IMR-90 (cell line): ENCODE measurements around the gene PRLR.

Experiments used
- CEBPB ChIP-seq: IDR thresholded peaks from 2 replicates; pipeline ENCODE4 v1.6.1; 2012; ENCODE audit warnings: low read depth, low read length, improper control_type of control experiment
- POLR2A ChIP-seq: IDR thresholded peaks from 2 replicates; pipeline ENCODE4 v1.6.1; 2012; ENCODE audit warnings: mild to moderate bottlenecking, low read depth, low read length
- RFX5 ChIP-seq: IDR thresholded peaks from 2 replicates; pipeline ENCODE4 v1.8.0; 2012; ENCODE audit warnings: low read depth, mild to moderate bottlenecking, low read length, moderate library complexity
- SMC3 ChIP-seq: fragments of 150-350 bp; IDR thresholded peaks from 2 replicates; pipeline ENCODE4 v1.6.1; 2016; ENCODE audit warnings: low read depth, mild to moderate bottlenecking, antibody characterized with exemption, low read length, moderate library complexity
- USF2 ChIP-seq: fragments of 150-350 bp; IDR thresholded peaks from 2 replicates; pipeline ENCODE4 v1.6.1; 2017; ENCODE audit warnings: mild to moderate bottlenecking, antibody characterized with exemption, low read length, low read depth
- TF ChIP-seq, protein P1 (sequence below): conservative IDR thresholded peaks from 2 replicates; pipeline ENCODE4 v1.5.1; 2012; ENCODE audit warnings: mild to moderate bottlenecking, low read depth, low read length, improper control_type of control experiment
- TF ChIP-seq, protein P2 (sequence below): fragments of 150-350 bp; IDR thresholded peaks from 2 replicates; pipeline ENCODE4 v1.6.1; 2016; ENCODE audit warnings: low read depth, mild to moderate bottlenecking, low read length, moderate library complexity, borderline replicate concordance

DNA sequence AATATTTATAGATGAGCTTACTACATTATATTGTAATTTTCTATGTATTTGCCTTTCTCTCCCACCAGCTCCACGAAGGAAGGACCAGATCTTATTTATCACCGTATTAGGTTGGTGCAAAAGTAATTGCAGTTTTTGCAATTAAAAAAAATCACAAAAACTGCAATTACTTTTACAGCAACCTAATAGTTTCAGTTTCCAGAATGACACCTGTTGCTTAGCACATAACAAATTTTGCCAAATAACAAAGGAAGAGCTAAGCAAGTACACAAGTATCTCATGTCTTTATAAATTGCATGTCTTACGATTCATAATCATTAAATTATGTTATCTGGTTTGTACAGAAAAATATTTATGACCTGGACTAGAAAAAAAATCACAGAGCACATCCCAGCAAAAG, 228.4 kb downstream of the PRLR start:
- no peak for TF ChIP-seq USF2
- no peak for TF ChIP-seq POLR2A
- TF ChIP-seq, protein P1, sequence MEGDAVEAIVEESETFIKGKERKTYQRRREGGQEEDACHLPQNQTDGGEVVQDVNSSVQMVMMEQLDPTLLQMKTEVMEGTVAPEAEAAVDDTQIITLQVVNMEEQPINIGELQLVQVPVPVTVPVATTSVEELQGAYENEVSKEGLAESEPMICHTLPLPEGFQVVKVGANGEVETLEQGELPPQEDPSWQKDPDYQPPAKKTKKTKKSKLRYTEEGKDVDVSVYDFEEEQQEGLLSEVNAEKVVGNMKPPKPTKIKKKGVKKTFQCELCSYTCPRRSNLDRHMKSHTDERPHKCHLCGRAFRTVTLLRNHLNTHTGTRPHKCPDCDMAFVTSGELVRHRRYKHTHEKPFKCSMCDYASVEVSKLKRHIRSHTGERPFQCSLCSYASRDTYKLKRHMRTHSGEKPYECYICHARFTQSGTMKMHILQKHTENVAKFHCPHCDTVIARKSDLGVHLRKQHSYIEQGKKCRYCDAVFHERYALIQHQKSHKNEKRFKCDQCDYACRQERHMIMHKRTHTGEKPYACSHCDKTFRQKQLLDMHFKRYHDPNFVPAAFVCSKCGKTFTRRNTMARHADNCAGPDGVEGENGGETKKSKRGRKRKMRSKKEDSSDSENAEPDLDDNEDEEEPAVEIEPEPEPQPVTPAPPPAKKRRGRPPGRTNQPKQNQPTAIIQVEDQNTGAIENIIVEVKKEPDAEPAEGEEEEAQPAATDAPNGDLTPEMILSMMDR, result no peak
- no peak for TF ChIP-seq RFX5
- TF ChIP-seq CEBPB, result no peak
- TF ChIP-seq, protein P2, sequence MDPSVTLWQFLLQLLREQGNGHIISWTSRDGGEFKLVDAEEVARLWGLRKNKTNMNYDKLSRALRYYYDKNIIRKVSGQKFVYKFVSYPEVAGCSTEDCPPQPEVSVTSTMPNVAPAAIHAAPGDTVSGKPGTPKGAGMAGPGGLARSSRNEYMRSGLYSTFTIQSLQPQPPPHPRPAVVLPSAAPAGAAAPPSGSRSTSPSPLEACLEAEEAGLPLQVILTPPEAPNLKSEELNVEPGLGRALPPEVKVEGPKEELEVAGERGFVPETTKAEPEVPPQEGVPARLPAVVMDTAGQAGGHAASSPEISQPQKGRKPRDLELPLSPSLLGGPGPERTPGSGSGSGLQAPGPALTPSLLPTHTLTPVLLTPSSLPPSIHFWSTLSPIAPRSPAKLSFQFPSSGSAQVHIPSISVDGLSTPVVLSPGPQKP, result no peak
- no peak for TF ChIP-seq SMC3
